NCI-H2029 (cell line): ENCODE data around the gene SV2A.
"Not testable (repeated sequence)": the region's sequence is repeated elsewhere in the genome, so short reads cannot be mapped to it uniquely, and the experiment has no call there.

Experiments used
- DNase-seq: peaks from one replicate; lab custom pipeline; 2025; lab: John Stamatoyannopoulos, UW

Gene SV2A

DNA sequence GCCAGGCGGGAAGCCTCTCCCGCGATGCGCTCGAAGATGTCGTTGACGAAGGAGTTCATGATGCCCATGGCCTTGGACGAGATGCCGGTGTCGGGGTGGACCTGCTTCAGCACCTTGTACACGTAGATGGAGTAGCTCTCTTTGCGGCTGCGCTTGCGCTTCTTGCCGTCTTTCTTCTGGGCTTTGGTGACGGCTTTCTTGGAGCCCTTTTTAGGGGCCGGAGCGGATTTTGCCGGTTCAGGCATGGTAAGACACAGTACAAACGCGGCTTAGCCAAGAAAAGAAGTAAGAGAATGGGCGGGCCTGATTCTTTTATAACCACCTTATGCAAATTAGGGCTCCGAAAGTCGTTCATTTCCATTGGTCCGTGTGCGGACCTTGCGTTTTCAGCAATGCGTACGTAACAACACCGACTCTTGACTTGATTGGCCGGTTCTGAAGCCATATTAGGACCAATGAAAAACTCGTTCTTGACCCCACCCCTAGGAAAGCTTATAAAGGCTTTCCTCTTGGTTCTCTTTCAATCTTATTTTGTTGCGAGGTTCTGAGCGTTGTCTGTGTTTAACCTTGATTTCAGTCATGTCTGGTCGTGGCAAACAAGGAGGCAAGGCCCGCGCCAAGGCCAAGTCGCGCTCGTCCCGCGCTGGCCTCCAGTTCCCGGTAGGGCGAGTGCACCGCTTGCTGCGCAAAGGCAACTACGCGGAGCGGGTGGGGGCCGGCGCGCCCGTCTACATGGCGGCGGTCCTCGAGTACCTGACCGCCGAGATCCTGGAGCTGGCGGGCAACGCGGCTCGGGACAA lies 31.0 kb downstream of the SV2A start:
- DNase-seq: peak; percentile 98

DNA sequence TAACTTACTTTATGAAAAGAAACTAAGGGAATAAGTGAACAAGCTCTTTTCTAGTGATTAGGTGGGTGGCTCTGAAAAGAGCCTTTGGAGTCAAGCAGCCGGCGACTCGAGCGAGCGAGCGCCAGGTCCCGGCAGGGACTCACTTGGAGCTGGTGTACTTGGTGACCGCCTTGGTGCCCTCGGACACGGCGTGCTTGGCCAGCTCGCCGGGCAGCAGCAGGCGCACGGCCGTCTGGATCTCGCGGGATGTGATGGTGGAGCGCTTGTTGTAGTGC lies 31.6 kb downstream of the SV2A start:
- DNase-seq: not testable (repeated sequence)

- DNase-seq: peak; percentile 83
Observed at GRCh38 chr1:149885339-149886120, 32.1 kb downstream of the SV2A start.

DNA sequence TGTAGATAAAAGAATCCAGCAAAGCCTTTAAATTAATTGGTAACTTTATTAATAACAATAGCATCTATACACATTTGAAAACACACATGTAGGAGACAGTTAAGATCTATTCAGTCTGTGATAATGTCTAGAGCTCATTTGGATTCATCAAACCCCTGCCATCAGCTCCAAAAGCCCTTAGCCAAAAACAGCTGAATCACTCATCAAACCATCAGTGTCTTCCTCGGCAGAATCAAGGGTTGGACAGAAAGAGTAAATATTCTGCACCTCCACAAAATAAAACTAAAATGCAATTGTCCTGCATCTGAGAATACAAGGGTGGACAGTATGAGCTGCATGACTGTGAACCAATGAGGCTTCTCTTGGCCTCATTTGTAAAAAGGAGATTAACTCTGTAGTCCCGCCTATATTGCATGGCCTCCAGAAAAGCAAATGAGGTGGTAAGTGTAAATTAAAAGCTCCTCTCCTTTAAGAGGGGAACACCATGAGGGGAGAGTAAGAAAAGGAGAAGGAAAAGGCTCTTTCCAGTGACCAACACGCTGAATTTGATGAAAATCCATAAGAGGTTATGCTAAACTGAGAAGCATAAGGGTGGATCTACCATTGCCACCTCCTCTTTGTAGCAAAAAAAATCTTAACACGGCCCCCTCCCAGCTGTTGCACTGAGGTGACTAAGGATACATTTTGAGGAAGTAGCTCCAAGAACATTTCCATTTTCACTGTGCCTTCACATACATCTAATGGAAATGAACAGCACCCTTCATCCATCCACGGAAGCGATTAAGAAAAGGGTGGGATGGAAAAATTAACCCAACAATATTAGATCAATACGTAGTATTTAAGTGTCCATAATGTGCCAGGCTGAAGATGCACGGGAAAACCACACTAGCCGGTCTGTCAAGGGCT lies 33.0 kb downstream of the SV2A start:
- DNase-seq: no peak

DNA sequence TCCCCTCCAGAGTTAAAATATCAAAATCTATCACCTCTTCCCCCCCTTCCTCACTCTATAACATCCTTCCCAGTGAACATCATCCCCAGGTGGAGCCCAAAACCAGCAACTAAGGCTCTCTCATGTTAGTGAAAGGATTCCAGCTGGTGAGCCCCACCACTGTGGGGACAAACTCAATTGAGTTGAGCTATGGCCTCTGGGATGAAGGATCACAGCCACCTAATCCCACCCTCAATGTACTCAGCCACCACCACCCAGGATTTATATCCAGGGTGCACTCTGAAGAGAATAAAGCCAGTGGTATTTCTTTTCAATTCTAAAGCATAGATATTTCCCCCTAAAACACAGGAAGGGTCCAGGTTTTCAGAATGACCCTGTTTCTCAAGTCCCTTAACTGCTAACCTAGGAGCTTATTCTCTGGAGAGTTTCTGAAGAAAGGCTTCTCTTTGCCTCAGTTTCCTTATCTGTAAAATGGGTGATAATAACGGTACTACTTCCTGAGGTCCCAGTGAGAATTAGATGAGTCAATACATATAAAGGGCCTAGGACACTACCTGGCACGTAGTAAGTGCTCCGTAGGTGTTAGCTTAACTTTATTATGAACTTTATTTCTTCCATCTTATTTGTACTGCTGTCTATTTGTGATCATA lies 33.9 kb downstream of the SV2A start:
- no peak for DNase-seq

DNA sequence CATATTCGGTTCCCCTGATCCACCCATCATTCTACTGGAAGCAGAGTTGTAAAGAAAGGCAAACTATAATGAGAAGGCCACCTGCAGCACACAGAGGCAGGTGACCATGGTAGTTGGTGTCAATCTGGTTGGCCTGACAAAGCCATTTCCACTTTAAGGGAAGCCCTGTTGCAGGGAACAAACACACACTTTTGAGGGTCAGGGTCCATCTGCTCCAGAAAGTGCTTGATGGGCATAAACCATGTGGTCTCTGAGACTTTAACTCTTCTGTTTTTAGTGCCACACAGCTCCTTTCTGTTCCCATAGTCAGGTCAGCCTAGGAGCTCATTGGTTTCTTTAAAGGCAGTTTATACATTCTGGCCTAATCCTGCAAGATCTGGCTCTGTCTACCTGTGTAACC lies 35.8 kb downstream of the SV2A start:
- DNase-seq: no peak

GRCh38 chr1:149879556-149879955 lies 38.1 kb downstream of the SV2A start:
- no peak for DNase-seq

DNA sequence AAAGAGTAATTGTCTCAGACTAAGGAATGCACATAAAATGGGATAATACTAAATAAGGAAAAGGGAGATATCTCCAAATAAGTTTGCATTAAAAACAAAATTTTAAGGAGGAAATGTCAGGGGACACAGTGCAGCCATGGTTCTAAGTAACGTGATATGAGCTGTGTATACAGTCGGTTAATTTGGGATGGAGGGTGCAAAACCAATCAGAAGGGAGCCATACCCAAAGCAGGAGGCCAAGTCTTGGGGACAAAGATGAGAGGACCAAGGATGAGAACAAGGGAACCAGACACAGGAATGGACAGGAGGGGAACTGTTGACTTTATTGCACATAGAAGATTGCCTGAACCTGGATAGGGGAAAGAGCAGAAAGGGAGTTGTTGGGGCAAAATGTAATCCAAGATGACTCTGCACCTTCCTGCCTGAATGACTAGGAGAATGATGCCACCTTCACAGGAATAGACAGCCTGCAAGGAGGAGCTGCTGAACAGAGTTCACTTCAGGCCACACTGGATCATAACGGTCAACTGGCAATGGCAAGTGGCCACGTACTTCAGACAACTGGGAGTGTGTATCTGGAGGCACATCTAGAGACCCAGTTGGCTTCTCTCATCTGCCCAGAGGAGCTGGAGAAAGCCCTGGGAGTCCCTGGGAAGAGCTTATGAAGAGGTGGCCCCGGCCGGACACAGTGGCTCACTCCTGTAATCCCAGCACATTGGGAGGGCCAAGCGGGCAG lies 40.3 kb downstream of the SV2A start:
- no peak for DNase-seq

DNA sequence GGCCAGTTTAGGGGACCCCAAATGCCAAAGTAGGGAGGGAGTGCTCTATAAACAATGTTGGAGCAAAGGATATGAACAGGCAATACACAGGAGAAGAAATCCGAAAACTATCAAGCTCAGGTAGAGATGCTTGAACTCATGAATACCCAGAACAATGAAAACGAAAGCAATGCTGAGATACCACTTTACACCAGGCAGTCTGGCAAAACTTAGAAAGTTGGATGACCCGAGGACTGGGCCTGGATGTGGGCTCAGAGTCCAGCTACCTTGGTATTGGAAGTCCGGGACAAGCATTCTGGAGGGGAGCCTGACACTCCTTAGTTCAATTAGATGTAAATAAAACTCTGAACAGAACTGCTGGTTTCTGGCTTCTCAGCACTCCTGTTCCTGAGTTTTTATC lies 44.6 kb downstream of the SV2A start:
- not testable (repeated sequence) for DNase-seq

GRCh38 chr1:149866887-149867286 lies 50.8 kb downstream of the SV2A start:
- DNase-seq: not testable (repeated sequence)

DNA sequence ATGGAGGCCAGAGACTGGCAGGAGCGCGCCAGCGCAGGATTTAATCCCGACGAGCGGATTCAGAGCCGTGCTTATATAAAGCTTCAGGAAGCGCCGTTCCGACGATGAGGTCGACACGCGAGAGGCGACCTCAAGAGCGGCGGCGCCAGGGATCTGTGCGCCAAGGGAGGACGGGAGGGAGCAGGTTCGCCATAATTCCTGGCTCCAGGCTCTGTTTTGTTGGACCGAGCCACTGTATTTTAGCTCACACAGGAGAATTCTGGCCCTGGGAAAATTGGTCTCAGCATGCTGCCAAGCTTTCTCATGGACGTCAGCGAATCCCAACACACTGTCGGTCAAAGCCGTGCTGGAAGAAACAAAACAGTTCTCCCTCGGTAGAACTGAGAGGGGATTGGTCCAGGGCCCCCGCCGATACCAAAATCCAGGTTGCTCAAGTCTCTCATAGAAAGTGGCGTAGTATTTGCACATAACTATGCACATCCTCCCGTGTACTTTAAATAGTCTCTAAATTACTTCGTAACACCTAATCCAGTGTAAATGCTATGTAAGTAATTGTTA lies 56.1 kb downstream of the SV2A start:
- DNase-seq: not testable (repeated sequence)

DNA sequence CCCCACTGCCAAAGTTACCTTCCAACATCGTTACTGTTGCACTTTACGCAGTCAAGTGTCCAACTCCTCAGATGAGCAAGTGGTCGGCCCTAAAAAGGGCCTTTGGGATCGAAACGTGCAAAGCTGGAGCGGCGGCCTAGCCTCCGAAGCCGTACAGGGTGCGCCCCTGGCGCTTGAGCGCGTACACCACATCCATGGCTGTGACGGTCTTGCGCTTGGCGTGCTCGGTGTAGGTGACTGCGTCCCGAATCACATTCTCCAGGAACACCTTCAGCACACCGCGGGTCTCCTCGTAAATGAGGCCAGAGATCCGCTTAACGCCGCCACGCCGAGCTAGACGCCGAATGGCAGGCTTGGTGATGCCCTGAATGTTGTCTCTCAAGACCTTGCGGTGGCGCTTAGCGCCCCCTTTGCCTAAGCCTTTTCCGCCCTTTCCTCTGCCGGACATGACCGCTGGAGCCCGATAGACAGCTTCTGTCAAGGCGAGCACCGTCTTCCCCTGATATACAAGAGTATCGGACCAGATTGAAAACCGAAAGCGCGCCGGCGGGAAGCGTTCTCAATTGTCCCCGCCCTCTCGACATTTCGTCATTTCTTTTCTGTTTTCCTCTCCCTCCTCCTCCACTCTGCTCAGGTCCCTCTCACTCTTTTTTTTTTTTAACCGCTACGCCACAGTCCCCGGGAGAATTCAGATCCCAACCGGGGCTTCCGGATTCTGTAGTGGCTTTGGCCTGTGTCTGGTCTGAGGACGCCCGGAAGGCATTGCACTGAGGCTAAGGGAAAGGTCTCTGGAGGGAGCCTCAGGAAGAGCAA lies 56.8 kb downstream of the SV2A start:
- not testable (repeated sequence) for DNase-seq

GRCh38 chr1:149860271-149860670 lies 57.4 kb downstream of the SV2A start:
- DNase-seq: not testable (repeated sequence)
